ENCODE results near the gene CEACAM19.

CEACAM19 gene

DNA sequence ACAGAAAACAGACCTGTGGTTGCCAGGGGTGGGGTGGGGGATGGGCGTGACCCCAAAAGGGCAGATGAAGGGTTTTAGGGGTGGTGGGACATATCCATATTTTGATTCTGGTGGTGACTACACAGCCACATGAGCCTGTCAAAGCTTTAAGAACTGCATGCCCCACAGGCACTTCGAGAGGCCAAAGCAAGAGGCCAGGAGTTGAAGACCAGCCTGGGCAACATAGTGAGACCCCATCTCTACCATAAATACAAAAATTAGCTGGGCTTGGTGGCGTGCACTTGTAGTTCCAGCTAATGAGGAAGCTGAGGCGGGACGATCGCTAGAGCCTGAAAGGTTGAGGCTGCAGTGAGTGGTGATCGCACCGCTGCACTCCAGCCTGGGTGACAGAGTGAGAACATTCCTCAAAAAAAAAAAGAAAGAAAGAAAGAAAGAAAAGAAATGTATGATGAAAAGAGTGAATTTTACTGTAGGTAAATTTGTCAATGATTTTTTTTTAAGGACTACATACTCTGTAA is 58.3 kb downstream of the CEACAM19 start:
- peaks cover 16% of the 10 kb centered on the region for H3K4me1 Mint-ChIP-seq (ENCODE audit: low read depth)
- H3K27me3 Mint-ChIP-seq: no peaks in the 10 kb centered on the region
- H3K36me3 Mint-ChIP-seq (ENCODE audit: low read depth): no peaks in the 10 kb centered on the region
- no peak overlapping the region for H3K4me3 Mint-ChIP-seq
- H3K9me3 Mint-ChIP-seq: no peaks in the 10 kb centered on the region
- H3K27ac Mint-ChIP-seq: no peak overlapping the region

- Mint-ChIP-seq H3K36me3 (ENCODE audit: low read depth) (no peaks in the 10 kb centered on the region), H3K27me3 (no peaks in the 10 kb centered on the region), H3K4me3 (no peak overlapping the region), H3K4me1 (ENCODE audit: low read depth) (peaks cover 8% of the 10 kb centered on the region), H3K27ac (no peak overlapping the region), H3K9me3 (no peaks in the 10 kb centered on the region)
Measured at GRCh38 chr19:44731081-44731480, 59.8 kb downstream of the CEACAM19 start.

GRCh38 chr19:44731622-44732021 is 60.3 kb downstream of the CEACAM19 start:
- H3K4me1 Mint-ChIP-seq (ENCODE audit: low read depth): peaks cover 8% of the 10 kb centered on the region
- H3K4me3 Mint-ChIP-seq: no peak overlapping the region
- H3K36me3 Mint-ChIP-seq (ENCODE audit: low read depth): no peaks in the 10 kb centered on the region
- H3K9me3 Mint-ChIP-seq: no peaks in the 10 kb centered on the region
- H3K27me3 Mint-ChIP-seq: no peaks in the 10 kb centered on the region
- no peak overlapping the region for H3K27ac Mint-ChIP-seq

DNA sequence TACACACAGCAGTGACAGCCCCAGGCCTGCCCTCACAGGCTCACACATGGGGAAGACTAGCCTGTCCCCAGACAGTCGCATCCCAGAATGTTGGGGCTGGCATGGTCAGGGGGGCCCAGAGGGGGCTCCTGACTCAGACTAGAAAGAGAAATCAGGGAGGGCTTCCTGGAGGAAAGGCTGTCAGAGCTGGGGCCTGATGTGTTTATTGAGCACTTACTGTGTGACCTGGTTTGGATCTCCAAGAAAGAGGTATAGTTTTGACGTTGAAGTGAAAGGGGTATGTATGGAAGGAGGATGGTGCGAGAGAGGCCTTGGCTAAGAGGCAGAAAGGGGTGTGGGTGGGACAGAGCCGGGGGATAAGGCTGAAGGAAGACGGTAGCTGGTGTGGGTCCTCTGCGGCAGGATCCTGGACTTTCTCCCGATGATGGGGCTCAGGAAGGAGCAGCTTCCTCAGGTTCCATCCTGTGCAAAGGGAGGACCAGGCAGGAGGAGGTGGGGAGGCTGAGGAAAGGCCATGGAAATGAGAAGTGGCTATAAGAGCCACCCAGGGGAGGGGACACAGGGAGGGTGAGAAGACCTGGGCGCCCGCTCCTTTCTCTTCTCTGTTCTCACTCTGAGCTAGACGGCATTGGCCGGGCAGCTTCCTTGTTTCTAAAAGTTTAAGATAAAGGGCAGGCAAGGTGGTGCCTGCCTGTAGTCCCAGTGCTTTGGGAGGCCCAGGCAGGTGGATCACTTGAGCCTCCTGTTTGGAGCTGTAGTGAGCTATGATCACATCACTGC is 61.1 kb downstream of the CEACAM19 start:
- Mint-ChIP-seq H3K27me3 (no peaks in the 10 kb centered on the region), H3K4me3 (no peak overlapping the region), H3K36me3 (ENCODE audit: low read depth) (no peaks in the 10 kb centered on the region), H3K9me3 (no peaks in the 10 kb centered on the region), H3K4me1 (ENCODE audit: low read depth) (peaks cover 15% of the 10 kb centered on the region), H3K27ac (no peak overlapping the region)

Measured in stimulated activated naive CD8-positive, alpha-beta T cell treated with anti-CD3 and anti-CD28 coated beads, Interleukin-15, Interleukin-2, amounts not matched to agents 100 ng/mL and 50 ng/mL, for 24 hours (primary cell).